CD4-positive, alpha-beta T cell treated with Interleukin-1 beta for 1 hour (primary cell): Measurements from ENCODE around the gene USP6NL.
A peak's percentile ranks its signal among the peaks of the same experiment; 100 is the strongest.

Source experiments
- DNase-seq, 2 donors: peaks; one replicate each; pipeline ENCODE4 v3.0.0-alpha.2; 2020 to 2022

The USP6NL gene

GRCh38 chr10:11473128-11473760, 138.2 kb downstream of the USP6NL start:
- no peak for DNase-seq

- peak; percentile 63 to 75 for DNase-seq
Observed at GRCh38 chr10:11472158-11472753, 139.2 kb downstream of the USP6NL start.

DNA sequence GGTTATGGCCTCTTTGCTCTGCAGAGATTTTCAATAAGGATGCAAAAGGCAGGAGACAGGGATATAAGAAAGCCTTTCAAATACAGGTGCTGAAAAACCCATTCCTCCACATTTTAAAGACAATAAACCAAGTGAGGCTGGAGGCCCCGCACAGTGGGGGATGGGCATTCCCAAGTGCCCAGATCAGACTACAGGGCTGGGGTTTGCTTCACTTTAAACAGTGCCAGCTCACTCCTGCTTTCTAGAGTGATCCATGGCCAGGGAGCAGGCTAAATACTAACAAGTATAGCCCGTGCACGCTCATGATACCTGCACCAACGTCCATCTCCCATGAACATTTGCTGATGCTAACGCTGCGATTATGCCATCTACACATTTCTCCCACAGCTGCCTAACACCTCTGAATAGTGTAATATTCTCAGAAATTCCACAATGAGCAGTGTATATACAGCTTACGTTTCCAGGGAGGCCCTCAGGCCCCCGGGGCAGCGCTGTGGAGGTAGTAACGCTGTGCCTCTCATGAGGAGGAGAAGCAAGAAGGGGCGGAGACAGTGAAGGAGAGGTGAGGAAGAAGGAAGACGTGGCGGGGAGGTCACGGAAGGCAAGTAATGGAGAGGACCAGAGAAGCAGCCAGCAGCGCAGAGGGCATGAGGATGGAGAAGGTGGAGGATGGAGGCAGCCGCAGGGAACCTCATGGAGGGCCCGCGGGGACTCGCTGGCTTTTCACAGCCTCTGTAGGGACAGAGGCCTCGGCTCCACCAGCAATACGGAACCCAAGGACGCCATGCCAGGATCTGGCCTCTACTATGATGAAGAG, 141.7 kb downstream of the USP6NL start:
- DNase-seq, result no peak

DNA sequence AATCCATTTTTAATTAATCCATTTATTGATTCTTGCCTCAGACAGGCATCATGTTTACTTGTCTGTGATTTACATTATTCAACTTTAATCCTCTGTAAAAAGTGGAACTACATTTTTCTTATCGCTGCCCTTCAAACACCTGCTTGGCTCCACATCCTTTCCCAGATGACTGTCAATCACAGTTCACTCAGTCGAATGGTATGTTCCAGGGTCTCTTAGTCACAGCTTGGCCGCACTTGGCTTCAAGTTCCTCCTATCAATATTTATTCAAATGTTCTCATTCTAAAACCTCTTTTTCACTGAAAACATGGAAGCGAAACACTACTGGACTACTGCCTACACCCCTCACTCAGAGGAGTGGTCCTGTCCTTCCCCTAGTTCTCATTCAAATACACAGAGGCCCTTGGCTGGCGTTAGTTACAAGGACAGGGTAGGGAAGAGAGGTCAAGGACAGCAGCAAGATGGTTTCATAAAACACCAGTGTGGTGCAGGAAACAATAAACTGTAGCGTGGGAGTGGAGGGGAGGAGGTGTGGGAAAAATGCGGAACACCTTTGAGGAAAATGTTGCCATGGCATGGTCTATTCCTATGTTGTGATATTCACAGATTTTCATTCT, 143.2 kb downstream of the USP6NL start:
- no peak for DNase-seq

DNA sequence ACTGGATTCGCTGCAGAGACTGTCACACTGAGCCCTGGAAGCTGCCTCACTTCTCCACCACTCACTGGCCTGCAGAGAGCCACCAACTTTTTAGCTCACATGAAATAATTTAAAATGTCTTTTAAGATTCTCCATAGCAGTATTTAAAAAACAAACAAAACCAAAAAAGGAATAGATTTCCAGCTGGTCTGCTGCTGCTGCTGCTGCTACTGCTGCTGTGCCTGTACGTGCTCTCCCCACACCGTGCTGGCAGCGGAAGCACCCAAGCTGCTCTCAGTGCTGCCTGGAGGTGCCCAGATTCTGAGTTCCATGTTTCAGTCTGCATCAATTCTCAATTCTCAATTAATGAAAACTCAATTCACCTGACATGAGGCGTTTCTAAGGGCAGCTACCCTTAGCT, 146.0 kb downstream of the USP6NL start:
- DNase-seq, result no peak

DNA sequence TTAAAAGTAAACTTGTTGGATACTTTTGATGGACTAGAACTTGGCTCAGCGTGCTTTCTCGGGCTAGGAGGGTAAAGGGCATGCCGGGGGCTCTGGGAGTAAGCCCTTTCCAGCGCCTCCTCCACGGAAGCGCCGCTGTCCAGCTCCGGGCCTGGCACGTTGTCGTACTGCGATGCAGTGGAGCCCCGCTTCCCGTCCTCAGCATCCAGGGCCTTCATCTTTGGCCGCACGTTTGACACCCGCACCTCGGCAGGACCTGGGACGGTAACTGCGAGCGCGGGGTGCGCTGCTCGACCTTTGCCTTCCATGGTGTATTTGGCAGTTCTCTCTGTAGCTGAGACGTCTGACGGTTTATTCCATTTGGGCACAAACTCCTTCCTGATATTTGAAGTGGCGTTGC, 148.3 kb downstream of the USP6NL start:
- no peak for DNase-seq

- no peak for DNase-seq
Observed at GRCh38 chr10:11462071-11462470, 149.4 kb downstream of the USP6NL start.

DNA sequence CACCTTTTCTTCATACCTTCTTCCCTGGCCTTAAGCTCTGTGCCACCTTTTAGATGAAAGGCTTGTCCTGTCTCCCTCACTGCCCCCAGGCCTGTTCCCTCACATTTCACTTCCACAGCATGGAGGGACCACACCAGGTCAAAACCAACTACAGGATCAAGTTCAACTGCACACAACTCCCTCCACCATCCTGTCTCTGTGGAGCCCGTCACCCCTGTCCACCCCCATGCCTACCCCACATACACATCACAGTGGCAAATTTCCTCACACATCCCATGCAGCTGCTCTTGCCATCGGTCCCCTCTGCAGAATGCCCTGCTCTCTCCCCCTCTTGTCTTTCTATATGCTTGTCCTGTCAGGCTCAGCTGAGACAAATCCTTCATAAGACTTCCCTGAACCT, 154.1 kb downstream of the USP6NL start:
- DNase-seq, result no peak

DNA sequence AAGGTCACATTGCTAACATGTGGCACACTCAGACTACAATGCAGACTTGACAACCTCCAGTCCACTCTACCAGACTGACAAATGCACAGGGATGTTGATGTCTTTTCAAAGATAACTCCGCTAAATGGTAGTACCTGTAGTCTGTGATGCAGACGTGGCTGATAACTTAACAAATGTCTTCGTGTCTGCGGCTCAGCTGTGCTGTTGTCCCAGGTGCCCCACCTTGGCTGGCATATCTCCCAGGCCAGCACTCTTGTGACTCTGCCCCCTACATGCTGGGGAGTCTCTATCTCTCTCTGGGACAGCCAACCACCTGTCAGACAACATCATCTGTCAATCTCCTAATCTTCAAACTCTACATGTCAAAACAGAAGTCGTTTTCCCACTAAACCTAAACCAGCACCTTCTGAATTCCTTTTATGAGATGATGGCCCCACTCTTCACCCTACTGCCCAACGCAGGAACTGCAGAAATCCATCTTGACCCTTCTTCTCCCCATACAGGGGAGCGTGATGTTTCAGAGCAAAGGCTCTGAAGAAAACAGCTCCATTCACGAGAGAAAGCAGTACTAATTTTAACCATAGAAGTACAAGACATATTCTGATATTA, 156.4 kb downstream of the USP6NL start:
- DNase-seq, result no peak

- DNase-seq, result no peak
Observed at GRCh38 chr10:11454160-11454559, 157.3 kb downstream of the USP6NL start.

- no peak for DNase-seq
Observed at GRCh38 chr10:11451640-11452260, 159.7 kb downstream of the USP6NL start.

GRCh38 chr10:11450427-11450826, 161.0 kb downstream of the USP6NL start:
- DNase-seq, result no peak

DNA sequence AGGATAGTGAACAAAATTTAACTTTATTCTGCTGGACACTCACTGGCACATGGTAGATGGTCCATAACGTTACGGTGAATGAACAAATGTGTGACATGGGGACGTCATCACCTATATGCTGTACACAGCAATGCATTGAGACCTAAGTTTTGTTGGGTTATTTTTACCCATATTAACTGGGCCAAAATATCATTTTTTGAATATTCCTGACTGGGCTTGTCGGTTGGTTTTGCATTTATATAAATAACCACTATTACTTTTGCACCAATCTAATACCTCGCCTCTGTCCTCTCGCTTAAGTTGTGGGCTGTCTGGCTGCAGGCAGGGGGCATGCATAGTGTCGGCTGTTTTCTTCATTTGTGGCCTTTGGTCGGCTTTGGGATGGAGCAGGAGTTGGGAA, 161.7 kb downstream of the USP6NL start:
- no peak for DNase-seq

- DNase-seq, result no peak
Observed at GRCh38 chr10:11448545-11449244, 162.8 kb downstream of the USP6NL start.

DNA sequence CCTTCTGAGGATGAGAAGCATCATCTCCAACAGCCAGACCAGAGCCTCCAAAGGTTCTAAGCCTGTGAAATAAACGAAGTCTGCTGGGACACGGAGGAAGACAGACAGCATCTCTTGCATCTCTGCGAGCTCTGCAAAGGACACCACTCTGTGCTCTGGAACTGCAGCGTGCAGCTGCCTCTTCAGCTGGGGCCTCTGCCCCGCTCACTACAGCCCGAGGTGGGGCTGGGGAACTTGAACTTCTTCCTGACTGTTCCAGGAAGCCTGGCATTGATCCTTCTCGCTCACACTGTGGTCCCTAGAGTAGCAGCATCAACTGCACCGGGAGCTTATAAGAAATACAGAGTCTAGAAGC, 163.3 kb downstream of the USP6NL start:
- no peak for DNase-seq

DNA sequence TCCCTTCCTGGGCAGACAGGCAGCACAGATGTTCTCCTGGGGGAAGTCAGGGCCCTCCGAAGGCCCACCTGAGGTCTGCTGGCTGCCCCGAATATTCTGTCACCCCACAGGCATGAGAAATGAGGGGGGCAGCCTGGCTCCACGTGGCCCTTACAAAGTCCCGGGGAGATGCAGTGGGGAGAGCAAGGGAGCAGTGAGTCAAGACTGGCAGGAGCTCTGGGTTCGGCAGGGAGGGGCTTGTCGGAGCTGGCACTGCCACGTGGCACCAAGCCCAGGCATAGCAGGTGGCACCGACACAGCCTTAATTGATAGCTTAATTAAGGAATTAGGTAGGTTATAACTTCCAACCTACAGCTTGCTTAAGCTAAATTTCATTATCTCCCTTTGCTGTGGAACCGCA, 163.9 kb downstream of the USP6NL start:
- no peak for DNase-seq

DNA sequence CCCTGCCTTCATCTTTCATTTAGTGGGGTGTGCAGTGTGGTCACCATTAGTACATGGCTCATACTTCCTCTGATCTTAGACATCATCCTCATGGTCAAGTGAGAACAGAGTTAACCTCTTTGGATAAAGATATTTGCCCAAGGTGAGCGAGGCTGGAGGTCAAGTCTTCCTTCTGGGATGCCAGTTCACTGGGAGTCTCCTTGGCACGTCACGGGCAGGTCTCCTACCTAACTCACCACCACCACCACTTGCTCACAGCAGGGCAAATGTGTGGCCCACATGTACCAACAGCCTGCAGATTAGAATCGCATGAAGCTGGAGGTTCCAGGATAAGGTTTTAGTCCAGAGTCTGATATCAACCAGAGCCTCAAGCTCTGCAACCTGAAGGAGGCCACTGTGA, 164.6 kb downstream of the USP6NL start:
- DNase-seq, result no peak

- DNase-seq, result no peak
Observed at GRCh38 chr10:11446133-11446532, 165.3 kb downstream of the USP6NL start.

GRCh38 chr10:11444531-11445228, 166.8 kb downstream of the USP6NL start:
- DNase-seq, result no peak

DNA sequence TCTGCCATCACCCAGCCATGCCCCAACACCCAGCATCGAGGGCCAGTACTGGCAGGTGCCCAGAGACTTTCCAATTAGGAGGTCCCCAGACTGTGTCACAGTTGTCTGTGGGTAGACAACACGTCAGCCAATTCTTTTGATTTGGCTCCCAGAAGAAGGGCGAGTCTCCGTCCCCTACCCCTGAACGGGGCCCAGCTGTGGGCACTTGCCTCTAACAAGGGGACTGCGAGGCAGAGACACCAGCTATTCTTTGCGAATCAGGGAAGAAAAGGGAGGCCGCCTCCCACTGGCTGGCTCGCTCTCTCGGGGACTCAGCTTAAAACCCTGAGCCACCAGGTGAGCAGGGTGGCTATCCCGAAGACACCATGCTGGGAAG, 167.3 kb downstream of the USP6NL start:
- DNase-seq, result no peak

GRCh38 chr10:11443468-11444154, 167.8 kb downstream of the USP6NL start:
- no peak for DNase-seq
